Fibroblast of villous mesenchyme (primary cell): Measurements from ENCODE around the gene TYMP. TPM values are rescaled to one million over a fixed set of nuclear protein-coding genes. Genes with fewer than 3 reads are reported as not detected.
A peak's percentile ranks its signal among the peaks of the same experiment; 100 is the strongest.

Experiments used
- DNase-seq: peaks from one replicate; pipeline ENCODE4 v3.0.0-alpha.2; 2010; ENCODE audit warnings: low read depth
- H3K4me3 ChIP-seq: 2 replicates; pipeline ENCODE4 v1.5.1; 2011; ENCODE audit warnings: low read depth, mild to moderate bottlenecking, low read length
- CTCF ChIP-seq: IDR thresholded peaks from 2 replicates; pipeline ENCODE4 v1.5.1; 2012; ENCODE audit warnings: low read depth, mild to moderate bottlenecking, low read length; ENCODE audit not compliant: insufficient read depth
- total RNA-seq: library from RNA; depleted of rRNA; stranded (reverse); fragments of >200 nt; gene quantifications from 2 replicates; pipeline ENCODE4 v1.2.3, GENCODE V29; 2012

The TYMP gene
- total RNA-seq, 1 donor, result 16.0 TPM

- TF ChIP-seq CTCF, result no peak
- DNase-seq, result peak; percentile 93
- H3K4me3 ChIP-seq, result peak overlapping the region; percentile 83
Observed at GRCh38 chr22:50530877-50531545, 1.2 kb upstream of the TYMP start.

DNA sequence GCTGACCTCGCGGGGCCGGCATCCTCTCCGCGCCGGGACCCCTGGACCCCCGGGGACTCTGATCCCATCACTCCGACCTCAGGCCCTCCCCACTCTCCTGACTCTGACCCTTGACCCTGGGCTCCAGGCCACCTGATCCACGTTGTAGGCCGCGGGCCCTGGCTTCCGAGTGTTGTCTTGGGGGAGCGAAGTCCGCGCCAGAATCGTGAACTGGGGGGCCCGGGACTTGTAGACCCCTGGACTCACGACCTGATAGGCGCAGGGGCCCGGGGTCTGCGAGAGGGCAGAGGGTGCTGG lies 716 bp upstream of the TYMP start:
- H3K4me3 ChIP-seq, result peak overlapping the region; percentile 83
- no peak for TF ChIP-seq CTCF
- no peak for DNase-seq

DNA sequence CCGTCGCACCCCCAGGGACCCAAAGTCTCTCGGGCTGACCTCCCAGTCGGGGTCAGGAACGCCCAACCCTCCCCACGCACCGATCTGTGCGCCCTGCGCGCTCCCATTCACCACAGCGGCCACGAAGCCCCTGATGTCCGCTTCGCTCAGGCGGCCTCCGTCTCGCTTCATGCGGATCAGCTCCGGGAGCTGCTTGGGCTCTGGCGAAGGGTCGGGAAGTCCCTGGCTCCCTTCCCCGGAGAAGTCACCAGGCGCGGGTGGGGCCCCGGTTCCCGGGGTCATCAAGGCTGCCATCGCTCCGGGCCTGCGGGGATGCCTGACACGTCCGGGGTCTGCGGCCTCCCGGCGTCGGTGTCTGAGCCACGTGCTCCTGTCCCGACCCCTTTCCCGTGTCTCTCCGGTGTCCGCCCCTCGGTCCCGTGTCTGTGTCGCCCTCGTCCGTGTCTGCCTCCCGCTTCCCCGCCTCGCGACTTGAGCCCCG lies 356 bp downstream of the TYMP start:
- DNase-seq, result no peak
- peak overlapping the region; percentile 83 for H3K4me3 ChIP-seq
- no peak for TF ChIP-seq CTCF

DNA sequence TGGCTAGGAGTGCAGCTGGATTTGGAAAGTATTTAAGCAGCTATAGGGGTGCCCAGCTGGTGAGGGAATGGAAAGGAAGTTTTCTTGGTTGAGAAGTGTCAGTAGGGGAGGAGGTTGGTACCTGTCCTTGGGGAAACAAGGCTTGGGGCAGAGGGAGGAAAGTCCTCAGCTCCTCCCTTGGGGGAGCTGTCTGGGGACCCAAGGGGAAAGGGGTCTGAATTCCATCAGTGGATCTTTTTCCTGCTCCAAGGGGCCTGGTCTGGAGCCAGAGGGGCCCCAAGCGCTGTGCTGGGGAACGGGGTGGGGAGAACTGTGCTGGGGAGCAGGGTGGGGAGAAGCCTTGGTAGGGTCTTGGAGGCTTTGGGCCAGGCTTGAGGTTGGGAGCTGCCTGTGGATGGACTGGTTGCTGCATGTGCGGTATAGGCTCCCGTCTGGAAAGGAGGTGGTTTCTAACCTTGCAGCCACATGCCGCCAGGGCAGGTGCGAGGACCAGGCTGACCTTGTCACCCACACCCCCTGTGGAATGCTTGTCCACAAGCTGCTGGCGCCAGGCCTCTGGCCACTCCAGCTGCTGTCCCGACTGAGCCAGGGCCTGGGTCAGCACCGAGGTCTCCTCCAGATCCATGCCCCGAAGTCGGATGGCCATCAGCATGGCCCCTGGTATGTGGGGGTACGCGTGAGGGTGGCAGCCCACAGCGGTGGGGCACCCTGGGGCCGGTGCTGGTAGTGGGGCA lies 963 bp downstream of the TYMP start:
- peak overlapping the region; percentile 83 for H3K4me3 ChIP-seq
- DNase-seq, result no peak

DNA sequence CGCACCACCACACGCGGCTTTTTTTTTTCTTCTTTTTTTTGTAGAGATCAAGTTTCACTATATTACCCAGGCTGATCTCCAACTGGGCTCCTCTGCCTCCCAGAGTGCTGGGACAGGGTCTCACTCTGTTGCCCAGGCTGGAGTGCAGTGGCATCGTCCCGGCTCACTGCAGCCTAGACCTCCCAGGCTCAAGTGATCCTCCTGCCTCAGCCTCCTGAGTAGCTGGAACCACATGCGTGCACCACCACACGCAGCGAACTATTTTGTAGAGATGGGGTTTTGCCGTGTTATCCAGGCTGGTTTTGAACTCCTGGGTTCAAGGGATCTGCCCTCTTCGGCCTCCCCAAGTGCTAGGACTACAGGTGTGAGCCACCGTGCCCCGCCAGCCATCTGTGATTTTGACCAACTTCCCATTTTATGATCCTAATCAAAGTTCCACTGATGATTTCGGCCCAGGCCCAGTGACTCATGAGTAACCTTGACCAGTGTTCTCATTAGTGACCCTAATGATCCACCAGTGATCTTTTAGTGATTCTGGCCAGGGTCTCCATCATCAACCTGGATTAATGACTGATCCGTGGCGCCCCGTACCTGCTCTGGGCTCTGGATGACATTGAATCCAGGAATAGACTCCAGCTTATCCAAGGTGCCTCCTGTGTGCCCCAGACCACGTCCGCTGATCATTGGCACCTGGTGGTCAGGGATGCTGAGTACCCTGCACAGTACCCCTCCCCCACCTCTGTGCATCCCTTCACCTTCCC lies 1.7 kb downstream of the TYMP start:
- TF ChIP-seq CTCF, result no peak
- DNase-seq, result no peak
- H3K4me3 ChIP-seq, result no peak overlapping the region

More for the DNA sequence above, 963 bp downstream of the TYMP start:
- TF ChIP-seq CTCF, result no peak

DNA sequence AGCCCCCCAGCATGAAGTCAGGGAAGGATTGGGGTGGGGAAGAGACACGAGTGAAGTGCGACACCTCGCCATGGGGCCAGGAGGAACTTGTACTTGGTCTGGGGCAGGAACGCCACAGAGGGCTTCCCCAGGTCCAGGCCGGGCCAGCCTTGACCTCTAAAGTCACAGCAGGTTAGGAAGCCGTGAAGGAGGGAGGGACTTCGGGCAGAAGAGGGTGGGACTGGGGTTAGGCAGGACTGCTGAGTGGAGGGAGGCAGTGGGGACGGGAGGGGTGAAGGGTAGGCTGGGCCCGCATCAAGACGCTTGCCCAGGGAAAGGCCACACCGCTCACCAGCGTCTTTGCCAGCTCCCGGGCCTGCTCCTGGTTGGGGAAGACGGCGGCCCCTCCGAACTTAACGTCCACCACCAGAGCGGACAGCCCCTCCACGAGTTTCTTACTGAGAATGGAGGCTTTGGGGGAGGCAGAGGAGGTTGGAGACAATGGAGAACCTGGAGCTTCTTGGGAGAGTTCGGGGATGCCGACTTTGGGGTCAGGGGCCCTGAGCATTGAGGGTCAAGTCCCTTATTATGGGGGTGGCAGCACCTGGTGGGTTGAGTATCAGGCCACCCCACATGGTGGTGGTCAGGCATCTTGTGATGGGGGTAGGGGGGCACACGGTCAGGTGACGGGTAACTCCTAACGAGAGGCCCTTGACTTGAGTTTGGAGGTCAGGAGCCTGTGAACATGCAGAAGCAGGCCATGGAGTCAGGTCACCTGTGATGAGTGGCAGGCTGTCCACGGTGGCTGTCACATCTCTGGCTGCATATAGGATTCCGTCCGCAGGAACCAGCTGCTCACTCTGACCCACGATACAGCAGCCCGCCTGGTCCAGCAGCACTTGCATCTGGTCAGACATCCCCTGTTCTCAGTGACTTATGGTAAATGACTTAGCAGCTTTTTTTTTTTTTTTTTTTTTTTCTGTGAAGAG lies 2.7 kb downstream of the TYMP start:
- no peak for TF ChIP-seq CTCF
- H3K4me3 ChIP-seq, result peak overlapping the region; percentile 71
- DNase-seq, result peak; percentile 63
